H7 (cell line): ENCODE measurements around the gene ACTN4. TPM values are rescaled to one million over a fixed set of nuclear protein-coding genes. Genes with fewer than 3 reads are reported as not detected.

ENCODE experiments used
- DNase-seq: peaks from one replicate; pipeline ENCODE4 v3.0.0; 2012
- H3K27me3 ChIP-seq: 2 replicates; pipeline ENCODE4 v1.6.0; 2011; ENCODE audit warnings: mild to moderate bottlenecking, low read length; ENCODE audit not compliant: control insufficient read depth, insufficient read depth
- H3K36me3 ChIP-seq: replicated peaks from 2 replicates; pipeline ENCODE4 v1.5.1; 2011; ENCODE audit warnings: low read length; ENCODE audit not compliant: control insufficient read depth, insufficient read depth
- H3K4me3 ChIP-seq: 2 replicates; pipeline ENCODE4 v1.5.1; 2011; ENCODE audit warnings: low read depth, mild to moderate bottlenecking, control low read depth, low read length, moderate library complexity; ENCODE audit not compliant: insufficient read depth
- total RNA-seq: library from RNA; depleted of rRNA; stranded (reverse); fragments of >200 nt; shearing (Covaris generic); gene quantifications from 2 replicates; pipeline ENCODE4 v1.2.3, GENCODE V29; 2014

Gene ACTN4
- total RNA-seq, 1 experiment from 2014 or later: 226 TPM

DNA sequence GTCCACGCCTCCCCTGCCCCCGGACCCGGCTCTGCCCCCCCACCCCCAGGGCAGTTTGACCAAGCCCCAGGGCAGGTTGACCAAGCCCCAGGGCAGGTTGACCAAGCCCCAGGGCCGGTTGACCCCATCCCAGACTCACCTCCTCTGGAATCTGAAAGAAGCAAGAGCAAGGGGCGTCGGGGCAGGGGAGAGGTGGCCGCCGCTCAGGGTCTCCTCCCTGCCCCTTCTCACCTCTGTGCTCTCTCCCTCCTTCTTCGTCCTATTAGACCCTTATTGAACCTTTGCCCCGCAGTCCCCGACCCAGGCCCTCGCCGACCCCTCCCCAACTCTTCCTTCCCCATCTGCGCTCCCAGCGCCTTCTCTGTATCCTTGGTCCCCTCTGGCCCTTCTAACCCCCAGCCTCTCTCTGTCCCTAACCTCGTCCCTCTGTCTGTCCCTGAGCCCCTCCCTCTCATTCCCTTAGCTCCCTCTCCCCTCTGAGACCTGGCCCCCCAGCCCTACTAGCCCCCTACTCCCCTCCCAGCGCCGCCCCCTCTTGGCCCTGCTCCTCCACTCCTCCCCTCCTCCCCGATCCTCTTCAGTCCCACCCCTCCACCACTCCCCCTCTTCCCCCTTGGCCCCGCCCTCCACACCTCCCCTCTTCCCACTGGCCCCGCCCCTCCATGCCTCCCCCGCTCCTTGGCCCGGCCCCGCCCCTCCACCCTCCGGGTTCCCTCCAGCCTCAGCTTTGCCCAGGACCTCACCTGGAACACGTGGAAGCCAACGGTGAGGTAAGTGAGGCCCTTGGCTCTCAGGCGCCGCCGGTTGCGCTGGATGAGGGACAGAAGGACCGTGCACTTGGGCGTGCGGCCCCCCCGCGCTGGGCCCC, 89.2 kb downstream of the ACTN4 start:
- Histone ChIP-seq H3K27me3 (peaks cover 9% of the 10 kb centered on the region), H3K4me3 (peak overlapping the region; percentile 44), H3K36me3 (peaks cover 2% of the 10 kb centered on the region)
- DNase-seq: peak; percentile 100

DNA sequence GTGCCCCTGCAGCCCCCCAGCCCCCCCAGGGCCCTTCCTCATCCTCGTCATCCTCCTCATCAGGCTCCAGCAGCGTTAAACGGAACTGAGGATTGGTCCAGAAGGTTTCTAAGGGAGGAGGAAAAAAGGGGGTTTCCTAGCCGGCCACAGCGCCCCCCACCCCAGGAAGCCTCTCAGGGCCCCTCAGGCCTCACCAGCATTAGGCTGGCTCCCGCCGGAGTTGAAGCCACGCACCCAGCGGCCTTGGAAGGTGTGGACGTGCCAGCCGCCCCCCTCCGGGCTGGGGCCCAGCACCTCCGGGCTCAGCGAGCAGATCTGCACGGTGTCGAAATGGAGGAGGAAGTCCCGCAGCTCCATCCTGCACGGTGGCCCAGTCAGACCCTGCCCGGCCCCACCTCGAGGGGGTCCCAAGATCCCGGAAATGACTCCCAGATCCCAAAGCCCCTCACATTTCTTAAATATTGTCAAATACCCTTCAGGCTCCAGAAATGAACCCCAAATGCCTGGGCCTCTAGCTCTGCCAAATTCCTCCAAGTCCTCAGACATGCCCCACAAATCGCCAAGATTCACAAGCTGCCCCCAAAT, 89.9 kb downstream of the ACTN4 start:
- peak; percentile 63 for DNase-seq
- Histone ChIP-seq H3K36me3 (no peaks in the 10 kb centered on the region), H3K27me3 (peaks cover 9% of the 10 kb centered on the region), H3K4me3 (no peak overlapping the region)

DNA sequence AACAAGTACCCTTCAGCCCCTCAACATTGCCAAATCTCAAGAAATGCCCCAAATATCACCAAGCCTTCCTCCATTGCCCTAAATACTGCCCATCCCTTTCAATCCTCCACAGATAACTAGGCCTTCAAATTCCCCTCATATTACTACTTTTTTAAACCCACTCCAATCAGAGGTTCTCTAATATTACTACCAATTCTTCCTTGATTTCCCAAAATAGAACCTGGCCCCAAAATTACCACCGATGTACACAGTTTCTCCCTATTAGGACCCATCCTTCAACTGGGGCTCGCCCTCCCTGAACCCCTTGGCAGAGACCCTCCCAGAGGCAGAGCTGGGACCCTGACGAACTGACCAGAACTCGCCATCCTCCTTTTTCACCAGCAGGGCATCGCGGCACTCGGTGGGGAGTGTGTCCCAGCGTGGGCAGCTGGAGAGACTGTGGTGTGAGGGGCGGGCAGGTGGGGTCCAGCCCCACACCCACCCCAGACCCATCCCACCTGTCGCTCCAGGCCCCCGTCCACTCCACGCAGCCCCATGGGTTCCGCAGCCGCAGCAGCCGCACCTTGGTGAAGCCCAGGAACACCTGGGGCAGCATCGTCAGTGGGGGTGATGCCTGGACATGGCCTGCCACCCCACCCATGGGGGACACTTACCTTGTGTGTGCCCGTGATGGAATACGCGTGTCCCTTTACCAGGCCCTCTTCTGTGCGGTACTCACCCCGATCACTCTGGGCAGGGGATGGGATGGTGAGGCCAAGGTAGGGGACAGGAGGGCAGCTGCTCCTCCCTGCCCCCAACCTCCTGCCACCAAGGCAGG, 90.7 kb downstream of the ACTN4 start:
- no peak overlapping the region for H3K4me3 ChIP-seq
- H3K27me3 ChIP-seq: peaks cover 9% of the 10 kb centered on the region
- DNase-seq: peak; percentile 54
- H3K36me3 ChIP-seq: no peaks in the 10 kb centered on the region

DNA sequence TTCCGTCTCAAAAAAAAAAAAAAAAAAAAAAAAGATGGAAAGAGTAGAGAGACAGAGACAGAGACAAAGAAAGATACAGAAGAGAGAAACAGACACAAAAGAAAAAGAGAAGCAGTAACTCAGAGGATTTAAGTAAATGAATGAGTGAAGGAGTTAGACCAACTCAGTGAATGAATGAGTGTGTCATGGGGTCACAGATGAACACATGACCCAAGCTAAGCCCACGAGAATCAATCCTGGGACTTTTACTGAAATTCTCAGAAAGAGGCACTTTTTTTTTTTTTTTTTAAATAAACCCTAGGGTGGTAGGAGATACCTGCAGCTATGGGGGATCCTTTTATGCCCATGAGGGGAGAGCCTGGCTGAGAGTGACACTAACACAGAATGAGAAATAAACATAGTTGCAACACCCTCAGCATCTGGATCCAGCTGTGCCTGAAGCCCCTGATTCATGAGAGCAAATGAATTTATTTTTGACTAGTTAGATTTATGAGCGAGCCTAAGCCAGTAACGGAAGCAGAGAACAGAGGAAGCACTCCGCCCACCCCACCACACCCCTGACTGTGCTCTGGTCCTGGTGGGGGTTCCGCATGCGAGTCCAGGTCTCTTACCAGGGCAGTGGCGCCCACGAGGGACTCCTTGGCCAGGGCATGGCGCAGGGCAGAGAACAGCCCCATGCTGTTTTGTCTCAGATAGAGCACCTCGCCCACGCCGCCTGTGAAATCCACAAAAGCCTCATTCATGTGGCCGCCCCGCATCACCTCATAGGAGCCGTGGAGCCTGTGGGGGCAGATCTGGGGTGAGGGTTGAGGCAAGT, 92.2 kb downstream of the ACTN4 start:
- peak; percentile 26 for DNase-seq
- H3K36me3 ChIP-seq: no peaks in the 10 kb centered on the region
- H3K27me3 ChIP-seq: peaks cover 9% of the 10 kb centered on the region
- no peak overlapping the region for H3K4me3 ChIP-seq

DNA sequence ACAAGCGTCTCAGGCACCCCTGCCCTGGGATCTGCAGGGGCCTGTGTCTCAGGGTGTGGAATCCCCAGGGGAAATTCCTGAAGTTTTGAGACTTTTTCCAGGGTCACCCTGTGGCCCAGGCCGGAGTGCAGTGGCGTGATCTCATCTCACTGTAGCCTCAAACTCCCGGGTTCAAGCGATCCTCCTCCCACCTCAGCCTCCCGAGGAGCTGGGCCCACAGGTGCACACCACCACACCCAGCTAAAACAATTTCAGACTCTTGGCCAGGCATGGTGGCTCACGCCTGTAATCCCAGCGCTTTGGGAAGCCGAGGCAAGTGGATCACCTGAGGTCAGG, 92.8 kb downstream of the ACTN4 start:
- no peak for DNase-seq
- no peak overlapping the region for H3K4me3 ChIP-seq
- peaks cover 9% of the 10 kb centered on the region for H3K27me3 ChIP-seq
- H3K36me3 ChIP-seq: no peaks in the 10 kb centered on the region

DNA sequence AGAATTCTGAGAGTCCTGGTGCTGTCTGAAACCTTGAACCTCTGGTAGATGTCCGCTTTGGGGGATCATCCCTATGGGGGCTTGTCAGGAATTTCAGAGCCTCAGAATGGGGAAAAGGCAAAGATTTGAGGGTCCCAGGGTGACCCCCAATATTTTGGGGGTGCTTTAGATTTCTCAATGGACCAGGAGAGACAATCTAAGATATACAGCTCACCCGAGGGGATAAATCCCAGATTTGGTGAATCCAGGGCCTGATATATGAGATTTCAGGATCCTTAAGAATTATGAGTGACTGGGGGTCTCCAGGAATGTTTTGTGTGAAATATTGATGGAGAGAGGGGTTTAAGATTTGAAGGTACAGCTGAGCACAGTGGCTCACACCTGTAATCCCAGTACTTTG, 93.5 kb downstream of the ACTN4 start:
- peaks cover 9% of the 10 kb centered on the region for H3K27me3 ChIP-seq
- DNase-seq: no peak

DNA sequence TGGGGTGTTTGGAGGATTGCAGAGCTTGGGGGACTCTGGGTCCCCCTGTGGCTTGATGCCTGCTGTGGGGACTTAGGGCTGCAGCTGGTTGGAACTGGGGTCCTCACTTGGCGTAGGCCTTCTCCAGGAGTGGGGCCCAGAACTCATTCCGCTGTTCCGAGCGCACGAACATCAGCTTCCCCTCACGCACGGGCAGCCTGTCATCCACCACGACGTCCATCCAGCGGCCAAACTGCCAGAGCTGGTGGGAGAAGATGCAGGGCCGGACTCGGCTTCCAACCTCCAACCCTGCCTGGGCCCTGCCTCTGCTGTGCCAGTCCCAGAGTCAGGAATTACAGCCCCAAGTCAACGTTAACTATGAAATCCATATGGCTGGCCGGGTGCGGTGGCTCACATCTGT, 94.2 kb downstream of the ACTN4 start:
- H3K27me3 ChIP-seq: peaks cover 7% of the 10 kb centered on the region
- no peak overlapping the region for H3K4me3 ChIP-seq
- peak; percentile 25 for DNase-seq
- H3K36me3 ChIP-seq: no peaks in the 10 kb centered on the region

More for the DNA sequence above, 93.5 kb downstream of the ACTN4 start:
- no peaks in the 10 kb centered on the region for H3K36me3 ChIP-seq
- H3K4me3 ChIP-seq: no peak overlapping the region

DNA sequence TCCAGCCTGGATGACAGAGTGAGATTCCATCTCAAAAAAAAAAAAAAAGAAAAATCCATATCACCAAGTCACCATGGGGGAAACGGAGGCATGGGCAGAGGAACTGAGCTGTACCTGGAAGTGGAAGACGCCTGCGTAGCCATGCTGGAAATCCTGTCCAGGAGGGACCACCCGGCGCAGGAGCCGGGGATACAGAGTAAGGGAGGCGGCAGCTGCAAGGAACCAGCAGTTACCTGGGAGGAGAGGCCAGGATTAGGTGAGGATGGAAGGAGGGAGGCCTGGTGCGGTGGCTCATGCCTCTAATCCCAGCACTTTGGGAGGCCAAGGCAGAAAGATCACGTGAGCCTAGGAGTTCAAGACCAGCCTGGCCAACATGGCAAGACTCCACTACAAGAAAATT, 94.8 kb downstream of the ACTN4 start:
- Histone ChIP-seq H3K27me3 (peaks cover 4% of the 10 kb centered on the region), H3K36me3 (no peaks in the 10 kb centered on the region), H3K4me3 (no peak overlapping the region)
- peak; percentile 22 for DNase-seq

DNA sequence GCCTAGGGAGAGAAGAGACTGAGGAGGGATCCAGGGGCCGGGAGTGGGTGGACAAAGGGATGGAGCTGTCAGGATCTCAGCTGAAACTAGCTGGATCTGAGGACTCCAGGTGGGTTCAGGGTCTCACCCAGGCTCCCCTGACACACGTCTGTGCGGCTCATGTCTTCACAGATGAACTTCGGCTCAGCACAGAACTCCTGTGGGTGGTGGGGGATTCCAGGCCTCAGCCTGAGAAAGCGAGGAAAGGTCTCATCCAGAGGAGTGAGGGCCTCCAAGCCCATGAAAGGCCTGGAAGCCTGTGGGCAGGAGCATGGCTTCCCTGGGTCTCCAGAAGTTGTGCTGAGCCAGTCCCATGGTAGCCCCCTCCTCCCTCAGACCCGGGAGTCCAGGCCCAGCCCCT, 95.5 kb downstream of the ACTN4 start:
- no peaks in the 10 kb centered on the region for H3K27me3 ChIP-seq
- H3K36me3 ChIP-seq: no peaks in the 10 kb centered on the region
- no peak overlapping the region for H3K4me3 ChIP-seq
- peak; percentile 33 for DNase-seq

DNA sequence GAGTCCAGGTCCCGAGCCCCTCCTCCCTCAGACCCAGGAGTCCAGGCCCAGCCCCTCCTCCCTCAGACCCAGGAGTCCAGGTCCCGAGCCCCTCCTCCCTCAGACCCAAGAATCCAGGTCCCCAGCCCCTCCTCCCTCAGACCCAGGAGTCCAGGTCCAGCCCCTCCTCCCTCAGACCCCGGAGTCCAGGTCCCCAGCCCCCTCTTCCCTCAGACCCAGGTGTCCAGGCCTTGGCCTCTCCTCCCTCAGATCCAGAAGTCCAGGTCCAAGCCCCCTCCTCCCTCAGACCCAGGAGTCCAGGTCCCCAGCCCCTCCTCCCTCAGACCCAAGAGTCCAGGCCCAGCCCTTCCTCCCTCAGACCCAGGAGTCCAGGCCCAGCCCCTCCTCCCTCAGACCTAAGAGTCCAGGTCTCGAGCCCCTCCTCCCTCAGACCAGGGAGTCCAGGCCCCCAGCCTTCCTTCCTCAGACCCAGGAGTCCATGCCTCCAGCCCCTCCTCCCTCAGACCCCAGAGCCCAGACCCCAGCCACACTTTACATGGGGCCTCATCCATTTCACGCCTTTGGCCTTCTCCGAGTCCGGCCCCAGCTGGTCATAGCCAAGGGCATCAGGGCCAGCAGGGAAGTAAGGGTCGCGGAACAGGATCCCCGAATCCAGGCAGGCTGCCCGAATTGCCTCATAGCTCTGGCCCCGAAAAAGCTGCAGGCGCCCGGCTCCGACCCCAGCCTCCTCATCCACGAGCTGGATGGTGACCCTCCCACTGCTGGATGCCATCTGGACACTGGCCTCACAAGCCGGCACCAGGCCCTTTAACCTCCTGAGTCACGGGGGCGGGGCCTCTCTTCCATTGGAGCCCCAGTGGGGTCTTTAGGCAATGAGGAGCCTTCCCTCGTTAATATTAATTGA, 96.2 kb downstream of the ACTN4 start:
- no peaks in the 10 kb centered on the region for H3K36me3 ChIP-seq
- no peaks in the 10 kb centered on the region for H3K27me3 ChIP-seq
- peak; percentile 54 for DNase-seq

DNA sequence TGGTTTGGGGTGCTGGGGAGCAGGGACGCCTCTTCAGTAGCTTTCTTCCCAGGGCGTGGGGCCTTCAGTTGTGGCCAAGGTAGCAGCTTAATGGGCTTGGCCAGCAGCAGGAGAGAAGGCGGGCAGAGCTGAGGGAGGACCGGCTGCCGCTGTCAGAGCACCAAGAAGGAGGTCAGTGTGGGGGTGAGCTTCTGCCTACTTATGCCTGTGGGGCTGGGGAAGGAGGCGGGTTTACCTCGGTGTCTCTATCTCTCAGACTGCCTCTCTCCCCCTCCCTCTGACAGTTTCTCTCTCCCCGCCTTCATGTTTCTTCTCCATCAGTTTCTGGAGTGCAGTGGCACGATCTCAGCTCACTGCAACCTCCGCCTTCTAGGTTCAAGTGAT, 96.8 kb downstream of the ACTN4 start, which contains the start of gene CAPN12:
CAPN12 (minus strand) TSS at position 177 of the 384 bp plus-strand sequence. CDS start 309 bp downstream, outside the sequence.
- H3K4me3 ChIP-seq: no peak within 1 kb of the TSS
- no peaks in the 10 kb centered on the region for H3K36me3 ChIP-seq
- no peaks in the 10 kb centered on the region for H3K27me3 ChIP-seq
- peak; percentile 31 for DNase-seq

More for the DNA sequence above, 96.2 kb downstream of the ACTN4 start:
- no peak overlapping the region for H3K4me3 ChIP-seq

DNA sequence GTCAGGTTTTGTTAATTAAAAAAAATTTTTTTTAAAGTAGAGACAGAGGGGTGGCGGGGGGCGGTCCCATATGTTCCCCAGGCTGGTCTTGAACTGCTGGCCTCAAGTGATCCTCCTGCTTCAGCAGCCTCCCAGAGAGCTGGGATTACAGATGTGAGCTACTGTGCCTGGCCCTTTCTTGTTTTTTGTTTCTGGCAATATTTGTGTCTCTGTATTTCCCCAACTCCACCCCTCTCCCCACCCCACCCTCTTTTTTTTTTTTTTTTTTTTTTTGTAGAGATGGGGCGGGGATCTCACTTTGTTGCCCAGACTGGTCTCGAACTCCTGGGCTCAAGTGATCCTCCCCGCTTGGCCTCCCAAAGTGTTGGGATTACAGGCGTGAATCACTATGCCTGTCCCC, 97.4 kb downstream of the ACTN4 start:
- Histone ChIP-seq H3K36me3 (no peaks in the 10 kb centered on the region), H3K4me3 (no peak overlapping the region), H3K27me3 (no peaks in the 10 kb centered on the region)
- DNase-seq: no peak

DNA sequence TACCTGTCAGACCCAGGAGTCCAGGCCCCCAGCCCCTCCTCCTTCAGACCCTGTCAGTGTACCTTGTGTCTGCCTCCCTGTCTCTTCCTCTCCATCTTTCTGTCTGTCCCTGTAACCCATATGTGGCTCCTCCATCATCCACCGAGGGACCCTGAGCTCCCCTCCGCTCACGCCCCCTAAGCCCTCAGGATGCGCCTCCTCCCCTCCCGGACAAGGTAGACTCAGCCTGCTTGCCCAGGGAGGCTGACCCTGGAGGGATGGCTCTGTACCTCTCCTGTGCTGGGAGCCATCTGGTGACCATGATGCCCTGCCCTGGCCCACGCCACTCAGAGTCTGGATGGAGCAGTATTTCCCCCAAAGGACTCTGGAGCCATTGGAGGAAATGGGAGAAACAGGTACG, 97.9 kb downstream of the ACTN4 start:
- DNase-seq: peak; percentile 53
- Histone ChIP-seq H3K36me3 (no peaks in the 10 kb centered on the region), H3K4me3 (no peak overlapping the region), H3K27me3 (no peaks in the 10 kb centered on the region)
